Measurements from ENCODE around the gene PKP2.
"Not testable (repeated sequence)": the region's sequence is repeated elsewhere in the genome, so short reads cannot be mapped to it uniquely, and the experiment has no call there.

The PKP2 gene

DNA sequence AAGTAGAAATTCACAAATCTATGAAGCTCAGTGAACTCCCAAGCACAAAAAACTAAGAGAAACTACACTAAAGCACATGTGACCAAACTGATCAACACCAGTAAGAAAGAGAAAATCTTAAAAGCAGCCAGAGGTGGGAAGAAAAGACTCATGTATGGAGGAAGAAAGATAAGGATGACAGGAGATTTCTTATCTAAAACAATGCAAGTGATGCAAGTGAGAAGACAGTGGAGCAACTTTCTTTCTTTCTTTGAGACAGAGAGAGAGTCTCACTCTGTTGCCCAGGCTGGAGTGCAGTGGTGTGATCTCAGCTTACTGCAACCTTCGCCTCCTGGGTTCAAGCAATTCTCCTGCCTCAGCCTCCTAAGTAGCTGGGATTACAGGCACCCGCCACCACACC lies 34.9 kb downstream of the PKP2 start:
- not testable (repeated sequence) for DNase-seq (ENCODE audit: low read depth)

- no peak for DNase-seq (ENCODE audit: low read depth)
These were observed 36.4 kb downstream of the PKP2 start for GRCh38 chr12:32860192-32860591.

DNA sequence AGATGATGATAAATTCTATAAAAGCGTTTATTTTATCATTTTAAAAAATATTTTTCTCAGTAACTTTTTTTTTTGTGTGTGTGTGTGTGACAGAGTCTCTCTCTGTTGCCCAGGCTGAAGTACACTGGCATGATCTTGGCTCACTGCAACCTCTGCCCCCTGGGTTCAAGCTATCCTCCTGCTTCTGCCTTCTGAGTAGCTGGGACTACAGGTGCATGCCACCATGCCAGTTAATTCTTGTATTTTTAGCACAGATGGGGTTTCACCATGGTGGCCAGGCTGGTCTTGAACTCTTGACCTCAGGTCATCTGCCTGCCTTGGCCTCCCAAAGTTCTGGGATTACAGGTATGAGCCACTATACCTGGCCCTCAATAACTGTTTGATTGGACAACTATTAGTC lies 37.2 kb downstream of the PKP2 start:
- no peak for DNase-seq (ENCODE audit: low read depth)

GRCh38 chr12:32854716-32855115 lies 41.9 kb downstream of the PKP2 start:
- no peak for DNase-seq (ENCODE audit: low read depth)

- no peak for DNase-seq (ENCODE audit: low read depth)
These were observed 42.5 kb downstream of the PKP2 start for GRCh38 chr12:32854097-32854496.

DNA sequence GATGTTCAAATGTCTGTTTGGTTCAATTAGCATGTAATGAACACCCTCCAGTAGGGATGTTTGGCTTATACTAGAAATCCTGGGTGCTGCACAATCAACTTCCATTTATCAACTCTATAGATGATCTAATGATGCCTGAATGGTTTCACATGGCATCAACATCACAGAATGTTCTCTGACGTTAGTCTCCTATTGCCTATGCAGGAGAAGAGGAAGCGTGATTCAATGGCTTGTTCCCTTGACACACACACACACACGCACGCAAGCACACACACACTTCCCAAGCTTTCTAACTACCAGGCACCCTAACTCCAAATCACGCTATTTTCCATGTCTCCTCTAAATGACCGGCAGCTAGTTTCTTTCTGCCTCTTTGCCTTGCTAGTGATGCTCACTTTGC lies 49.3 kb downstream of the PKP2 start:
- DNase-seq (ENCODE audit: low read depth), result no peak

- no peak for DNase-seq (ENCODE audit: low read depth)
These were observed 50.5 kb downstream of the PKP2 start for GRCh38 chr12:32846053-32846452.

DNA sequence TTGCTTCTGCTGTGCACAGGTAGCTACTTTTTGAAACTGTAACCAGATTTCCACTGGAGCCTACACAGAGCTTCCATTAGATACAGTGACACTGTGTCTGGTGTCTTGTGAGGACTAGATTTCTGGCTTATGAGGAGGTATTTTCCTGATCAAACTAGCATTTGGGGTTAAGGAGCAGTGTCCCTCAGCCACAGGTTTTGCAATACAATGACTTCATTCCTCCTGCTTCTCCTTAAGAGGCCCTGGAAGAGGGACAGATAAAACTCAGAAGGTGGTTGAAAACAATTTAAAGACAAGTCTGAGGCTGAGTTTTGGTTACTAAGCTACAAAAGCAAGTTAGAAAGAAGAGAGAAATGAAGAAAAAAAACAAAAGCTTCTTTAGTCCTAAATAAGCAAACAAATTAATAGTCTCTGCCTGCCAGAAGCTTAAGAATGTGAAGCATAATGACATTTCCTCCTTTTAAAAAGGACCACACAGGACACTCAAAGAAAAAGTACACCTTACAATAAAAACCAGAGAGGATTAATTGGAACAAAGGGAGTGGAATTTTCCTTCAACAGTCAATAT lies 53.0 kb downstream of the PKP2 start:
- DNase-seq (ENCODE audit: low read depth), result no peak

DNA sequence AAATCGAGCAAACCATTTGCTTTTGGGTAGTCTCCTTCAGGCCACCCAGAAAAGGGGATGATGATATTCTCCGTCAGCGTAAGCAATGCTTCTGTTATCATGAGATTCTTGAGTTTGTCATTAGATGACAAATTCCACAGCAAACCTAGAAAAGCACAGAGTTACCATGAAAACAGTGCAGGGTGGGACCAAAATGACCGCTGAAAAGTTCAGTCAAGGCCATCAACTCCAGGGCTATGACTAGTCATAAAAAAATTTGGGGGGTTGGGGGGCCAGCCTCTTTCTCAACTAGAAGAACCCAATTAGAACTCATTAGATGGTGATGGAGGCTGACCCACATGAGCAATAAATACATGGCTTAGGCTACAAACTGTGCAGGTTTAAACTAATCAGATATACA lies 55.5 kb downstream of the PKP2 start:
- DNase-seq (ENCODE audit: low read depth), result no peak

DNA sequence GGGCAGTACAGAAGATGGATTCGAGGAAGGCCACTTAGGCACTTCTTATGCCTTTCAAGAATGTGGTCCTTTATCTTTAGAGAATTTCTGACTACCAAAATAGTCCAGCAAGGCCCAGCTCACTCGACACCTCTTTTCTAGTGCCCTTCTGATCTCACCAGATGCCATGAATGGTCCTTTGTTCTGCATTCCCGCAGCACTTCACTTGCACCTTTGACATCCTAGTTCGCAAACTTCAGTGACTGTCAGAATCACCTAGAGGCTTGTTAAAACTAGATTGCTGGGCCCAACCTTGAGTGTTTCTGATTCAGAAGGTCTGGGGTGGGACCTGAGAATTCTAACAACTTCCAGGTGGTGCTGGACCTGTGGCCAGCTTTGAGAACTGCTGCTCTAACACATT lies 56.7 kb downstream of the PKP2 start:
- DNase-seq (ENCODE audit: low read depth), result no peak

DNA sequence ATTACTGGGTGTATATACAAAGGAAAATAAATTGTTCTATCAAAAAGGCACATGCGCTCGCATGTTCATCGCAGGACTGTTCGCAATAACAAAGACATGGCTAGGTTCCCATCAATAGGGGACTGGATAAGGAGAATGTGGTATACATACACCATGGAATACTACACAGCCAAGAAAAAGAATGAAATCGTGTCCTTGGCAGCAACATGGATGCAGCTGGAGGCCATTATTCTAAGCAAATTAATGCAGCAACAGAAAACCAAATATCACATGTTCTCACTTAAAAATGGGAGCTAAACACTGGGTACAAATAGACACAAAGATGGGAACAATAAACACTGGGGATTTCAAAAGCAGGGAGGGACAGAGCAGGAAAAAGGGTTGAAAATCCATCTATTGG lies 58.6 kb downstream of the PKP2 start:
- no peak for DNase-seq (ENCODE audit: low read depth)

- no peak for DNase-seq (ENCODE audit: low read depth)
These were observed 59.9 kb downstream of the PKP2 start for GRCh38 chr12:32836710-32837109.

DNA sequence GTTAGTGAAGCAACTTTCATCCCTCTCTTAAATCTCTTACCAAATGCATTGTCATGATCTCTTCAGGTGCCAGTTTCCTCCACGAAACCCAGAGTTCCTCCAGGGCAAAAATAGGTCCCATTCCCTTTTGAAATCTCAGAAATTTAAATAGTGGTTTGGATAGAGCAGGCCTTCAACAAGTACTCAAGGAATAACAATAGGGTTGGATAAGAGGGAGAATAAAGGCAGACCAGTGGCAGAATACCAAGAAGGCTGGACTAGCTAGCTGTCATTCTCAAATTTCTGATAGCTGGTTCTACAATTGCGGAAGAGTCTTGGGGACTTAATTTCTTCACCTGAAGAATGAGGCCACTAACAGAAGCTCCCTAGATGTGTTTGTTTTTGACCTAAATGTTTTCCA lies 62.5 kb downstream of the PKP2 start:
- DNase-seq (ENCODE audit: low read depth), result no peak

DNA sequence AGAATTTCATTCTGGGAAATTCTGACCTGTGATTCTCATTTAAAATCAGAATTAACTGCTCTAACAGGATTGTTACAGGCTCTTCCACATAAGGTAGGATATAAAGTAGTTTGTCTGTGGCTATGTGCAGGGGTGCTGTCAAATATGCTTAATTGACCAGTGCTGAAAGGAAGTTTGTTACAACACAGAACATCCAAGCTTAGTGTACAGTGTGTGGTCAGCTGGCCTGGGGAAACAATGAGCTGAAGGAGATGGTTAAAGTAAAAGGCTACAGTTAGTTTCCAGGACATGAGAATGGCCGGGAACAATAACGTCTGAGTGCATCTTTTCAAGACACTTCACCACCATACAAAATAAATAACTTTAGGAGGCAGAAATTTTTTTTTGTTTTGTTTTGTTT lies 68.0 kb downstream of the PKP2 start:
- DNase-seq (ENCODE audit: low read depth), result no peak

DNA sequence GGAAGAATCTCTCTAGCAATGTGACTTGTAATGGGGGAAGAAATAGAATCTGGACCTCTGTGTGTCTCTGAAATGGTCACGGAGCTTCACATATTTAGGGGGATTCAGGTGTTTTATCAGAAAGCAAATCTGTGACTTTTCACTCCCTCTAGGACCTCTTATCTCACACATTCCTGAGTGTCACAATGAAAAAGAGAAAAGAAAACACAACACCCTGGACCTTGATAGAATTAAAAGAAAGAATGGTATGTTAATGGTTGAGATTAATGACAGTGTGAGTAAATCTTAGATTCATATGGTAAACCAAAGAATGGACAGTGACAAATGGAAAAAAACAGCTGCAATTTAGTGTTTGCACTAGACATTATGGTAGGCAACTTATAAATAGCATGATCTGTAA lies 68.5 kb downstream of the PKP2 start:
- DNase-seq (ENCODE audit: low read depth), result no peak

DNA sequence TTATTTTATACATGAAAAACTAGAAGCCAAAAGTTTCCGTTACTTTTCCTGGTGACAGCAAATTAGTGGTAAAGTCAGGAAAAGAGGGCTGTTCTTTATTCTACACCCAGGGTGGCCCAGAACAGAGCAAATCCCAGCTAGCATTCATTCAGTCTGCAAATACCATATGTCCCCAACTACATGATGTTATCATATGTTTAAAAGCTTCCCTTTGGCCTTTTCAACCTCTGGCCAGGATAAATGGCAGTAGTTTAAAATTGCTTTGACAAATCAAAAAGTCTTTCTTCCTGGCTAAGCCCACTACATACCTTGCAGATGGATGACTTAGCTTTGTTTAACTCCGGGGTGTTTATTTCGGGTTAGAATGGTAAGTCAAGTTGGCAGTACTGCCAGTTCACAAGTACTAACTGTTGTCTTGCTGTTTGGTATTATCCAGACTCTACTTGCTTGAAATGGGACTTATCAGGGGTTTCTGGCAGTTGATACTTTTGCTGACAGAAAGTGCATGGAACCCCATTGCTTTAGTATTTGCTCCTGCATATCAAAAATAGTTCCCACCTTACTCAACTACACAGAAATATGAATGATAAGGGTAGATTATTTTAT lies 69.7 kb downstream of the PKP2 start:
- no peak for DNase-seq (ENCODE audit: low read depth)

- DNase-seq (ENCODE audit: low read depth), result no peak
These were observed 72.0 kb downstream of the PKP2 start for GRCh38 chr12:32824596-32824995.

- DNase-seq (ENCODE audit: low read depth), result no peak
These were observed 74.2 kb downstream of the PKP2 start for GRCh38 chr12:32822344-32822743.

- no peak for DNase-seq (ENCODE audit: low read depth)
These were observed 74.9 kb downstream of the PKP2 start for GRCh38 chr12:32821710-32822109.

DNA sequence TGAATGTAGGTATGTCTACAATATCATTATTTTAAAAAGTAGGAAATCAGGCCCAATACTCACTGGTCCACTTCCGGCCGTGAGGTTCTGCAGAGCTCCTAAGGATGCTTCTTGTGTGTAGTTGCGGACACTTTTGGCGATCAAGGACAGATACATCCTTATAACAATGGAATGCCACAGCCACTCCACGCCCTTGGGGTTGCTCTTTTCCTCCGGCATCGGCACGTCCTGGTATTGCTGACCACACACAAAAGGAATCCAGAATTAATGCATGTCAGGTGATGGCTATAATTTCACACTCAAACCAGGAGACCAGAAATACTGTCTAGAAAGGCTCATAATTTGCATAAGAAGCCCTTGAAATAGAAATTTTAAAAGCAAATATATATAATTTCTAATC lies 75.3 kb downstream of the PKP2 start:
- no peak for DNase-seq (ENCODE audit: low read depth)

- DNase-seq (ENCODE audit: low read depth), result no peak
These were observed 76.1 kb downstream of the PKP2 start for GRCh38 chr12:32820376-32820931.

- no peak for DNase-seq (ENCODE audit: low read depth)
These were observed 77.2 kb downstream of the PKP2 start for GRCh38 chr12:32819424-32819823.

GRCh38 chr12:32811686-32812392 lies 84.7 kb downstream of the PKP2 start:
- no peak for DNase-seq (ENCODE audit: low read depth)

- DNase-seq (ENCODE audit: low read depth), result no peak
These were observed 86.7 kb downstream of the PKP2 start for GRCh38 chr12:32809846-32810245.
